Stimulated activated CD4-positive, alpha-beta T cell treated with anti-CD3 and anti-CD28 coated beads, Interleukin-2, amount 100 ng/mL, for 48 hours (primary cell): Measurements from ENCODE around the gene B3GALNT2.

ENCODE experiments used
- DNase-seq, 2 donors: peaks; one replicate each; pipeline ENCODE4 v3.0.0-alpha.2; 2020

The B3GALNT2 gene

GRCh38 chr1:235450886-235451483, 53.3 kb downstream of the B3GALNT2 start:
- no peak for DNase-seq

GRCh38 chr1:235450433-235450832, 53.8 kb downstream of the B3GALNT2 start:
- DNase-seq = no peak

GRCh38 chr1:235448616-235449015, 55.6 kb downstream of the B3GALNT2 start:
- DNase-seq = no peak

- DNase-seq = no peak
These were observed 61.3 kb downstream of the B3GALNT2 start for GRCh38 chr1:235442788-235443429.

GRCh38 chr1:235441159-235441685, 63.0 kb downstream of the B3GALNT2 start:
- no peak for DNase-seq

GRCh38 chr1:235434001-235434400, 70.3 kb downstream of the B3GALNT2 start:
- no peak for DNase-seq

- no peak for DNase-seq
These were observed 73.3 kb downstream of the B3GALNT2 start for GRCh38 chr1:235430991-235431390.

- no peak for DNase-seq
These were observed 75.1 kb downstream of the B3GALNT2 start for GRCh38 chr1:235429143-235429542.

GRCh38 chr1:235427447-235427846, 76.8 kb downstream of the B3GALNT2 start:
- no peak for DNase-seq

GRCh38 chr1:235426680-235427079, 77.6 kb downstream of the B3GALNT2 start:
- no peak for DNase-seq

- no peak for DNase-seq
These were observed 78.1 kb downstream of the B3GALNT2 start for GRCh38 chr1:235426143-235426542.

GRCh38 chr1:235425357-235425756, 78.9 kb downstream of the B3GALNT2 start:
- DNase-seq = no peak

GRCh38 chr1:235424092-235424491, 80.2 kb downstream of the B3GALNT2 start:
- DNase-seq = no peak

- no peak for DNase-seq
These were observed 81.0 kb downstream of the B3GALNT2 start for GRCh38 chr1:235423214-235423652.

- DNase-seq = no peak
These were observed 82.5 kb downstream of the B3GALNT2 start for GRCh38 chr1:235421751-235422150.

GRCh38 chr1:235417086-235417697, 87.1 kb downstream of the B3GALNT2 start:
- DNase-seq = peak; percentile 64 to 77

GRCh38 chr1:235416662-235417049, 87.6 kb downstream of the B3GALNT2 start:
- no peak for DNase-seq

GRCh38 chr1:235415008-235415904, 89.0 kb downstream of the B3GALNT2 start:
- DNase-seq = peak; percentile 38 to 51

- DNase-seq = no peak
These were observed 92.5 kb downstream of the B3GALNT2 start for GRCh38 chr1:235411489-235412486.

- no peak for DNase-seq
These were observed 93.8 kb downstream of the B3GALNT2 start for GRCh38 chr1:235410467-235410866.

- no peak for DNase-seq
These were observed 95.0 kb downstream of the B3GALNT2 start for GRCh38 chr1:235409042-235409820.
